GM12872 (cell line): ENCODE measurements around the gene CTIF.

Source experiments
- TF ChIP-seq, protein P1 (sequence below): IDR thresholded peaks from 3 replicates; pipeline ENCODE4 v1.5.1; 2011; ENCODE audit warnings: low read depth, mild to moderate bottlenecking, low read length, moderate library complexity; ENCODE audit not compliant: insufficient read depth

CTIF gene

DNA sequence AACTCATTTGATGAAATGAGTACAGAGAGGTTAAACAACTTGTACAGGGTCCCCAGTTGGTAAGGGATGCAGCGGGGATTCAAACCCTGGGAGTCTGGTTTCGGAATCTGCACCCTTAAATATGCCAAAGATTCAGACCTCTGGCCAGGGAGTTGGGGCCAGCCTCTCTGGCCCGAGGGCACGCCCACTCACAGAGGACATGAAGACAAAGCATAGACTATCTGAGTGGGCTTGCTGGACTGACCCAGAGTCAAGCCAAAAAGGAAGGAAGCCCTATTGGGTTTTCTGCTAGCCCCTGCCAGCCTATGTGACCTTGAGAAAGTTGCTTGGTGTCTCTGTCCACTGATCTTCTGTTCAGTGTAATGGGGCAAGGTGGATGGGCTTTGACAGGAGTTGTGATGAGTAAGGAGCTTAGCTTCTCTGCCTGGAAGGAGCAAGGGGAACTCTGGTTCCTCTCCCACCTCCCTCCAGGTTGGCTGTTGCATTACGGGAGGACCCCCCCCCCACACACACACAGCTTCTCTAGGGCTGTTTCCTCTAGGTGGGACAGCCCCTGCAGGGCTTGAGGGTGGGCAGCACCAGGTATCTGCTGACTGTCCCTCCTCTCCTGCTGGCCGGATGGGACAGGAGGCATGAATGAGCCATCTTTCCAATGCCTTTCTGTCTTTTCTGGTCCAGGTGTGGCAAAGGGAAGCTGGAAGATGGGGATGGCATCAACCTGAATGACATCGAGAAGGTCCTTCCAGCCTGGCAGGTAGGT, 131.3 kb downstream of the CTIF start:
- TF ChIP-seq, protein P1, sequence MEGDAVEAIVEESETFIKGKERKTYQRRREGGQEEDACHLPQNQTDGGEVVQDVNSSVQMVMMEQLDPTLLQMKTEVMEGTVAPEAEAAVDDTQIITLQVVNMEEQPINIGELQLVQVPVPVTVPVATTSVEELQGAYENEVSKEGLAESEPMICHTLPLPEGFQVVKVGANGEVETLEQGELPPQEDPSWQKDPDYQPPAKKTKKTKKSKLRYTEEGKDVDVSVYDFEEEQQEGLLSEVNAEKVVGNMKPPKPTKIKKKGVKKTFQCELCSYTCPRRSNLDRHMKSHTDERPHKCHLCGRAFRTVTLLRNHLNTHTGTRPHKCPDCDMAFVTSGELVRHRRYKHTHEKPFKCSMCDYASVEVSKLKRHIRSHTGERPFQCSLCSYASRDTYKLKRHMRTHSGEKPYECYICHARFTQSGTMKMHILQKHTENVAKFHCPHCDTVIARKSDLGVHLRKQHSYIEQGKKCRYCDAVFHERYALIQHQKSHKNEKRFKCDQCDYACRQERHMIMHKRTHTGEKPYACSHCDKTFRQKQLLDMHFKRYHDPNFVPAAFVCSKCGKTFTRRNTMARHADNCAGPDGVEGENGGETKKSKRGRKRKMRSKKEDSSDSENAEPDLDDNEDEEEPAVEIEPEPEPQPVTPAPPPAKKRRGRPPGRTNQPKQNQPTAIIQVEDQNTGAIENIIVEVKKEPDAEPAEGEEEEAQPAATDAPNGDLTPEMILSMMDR = no peak

DNA sequence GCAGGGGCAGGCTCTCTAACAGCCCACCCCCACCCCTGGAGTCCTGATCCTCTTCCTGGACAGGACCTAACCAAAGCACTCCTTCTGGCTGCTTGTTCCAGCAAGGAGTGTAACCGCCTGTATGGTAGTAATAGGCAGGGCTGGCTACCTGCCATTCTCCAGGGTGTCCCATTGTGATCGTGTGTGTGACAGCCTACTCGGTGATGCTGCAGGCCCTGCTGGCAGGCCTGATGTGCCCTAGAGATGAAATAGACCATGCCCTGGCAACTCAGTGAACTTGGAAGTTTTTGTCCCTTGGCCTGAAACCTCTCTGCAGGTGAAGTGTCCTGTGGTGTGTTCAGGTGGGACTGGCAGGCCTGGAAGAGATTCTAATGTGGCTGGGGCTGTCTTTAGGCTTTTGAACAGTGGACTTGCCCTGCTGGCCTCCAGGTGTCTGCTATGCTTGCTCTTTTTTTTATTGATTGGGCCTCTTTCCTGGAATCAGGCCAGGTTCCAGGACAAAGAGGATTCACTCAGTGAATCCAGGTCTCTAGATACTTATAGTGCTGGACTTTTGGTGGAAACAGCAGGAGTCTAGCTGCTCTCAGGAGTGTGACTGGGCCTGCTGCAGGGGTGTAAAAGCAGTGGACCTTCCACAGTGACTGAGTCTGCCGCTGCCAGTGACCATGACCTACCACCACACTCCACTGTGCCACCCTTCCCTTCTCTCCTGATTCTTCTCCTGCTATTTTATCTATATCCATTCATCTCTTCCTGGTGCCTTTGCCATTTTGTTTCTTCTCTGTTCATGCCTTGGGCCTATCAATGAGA, 132.1 kb downstream of the CTIF start:
- TF ChIP-seq, protein P1 = no peak

- TF ChIP-seq, protein P1 = no peak
These were observed 132.7 kb downstream of the CTIF start for GRCh38 chr18:48671561-48671945.

DNA sequence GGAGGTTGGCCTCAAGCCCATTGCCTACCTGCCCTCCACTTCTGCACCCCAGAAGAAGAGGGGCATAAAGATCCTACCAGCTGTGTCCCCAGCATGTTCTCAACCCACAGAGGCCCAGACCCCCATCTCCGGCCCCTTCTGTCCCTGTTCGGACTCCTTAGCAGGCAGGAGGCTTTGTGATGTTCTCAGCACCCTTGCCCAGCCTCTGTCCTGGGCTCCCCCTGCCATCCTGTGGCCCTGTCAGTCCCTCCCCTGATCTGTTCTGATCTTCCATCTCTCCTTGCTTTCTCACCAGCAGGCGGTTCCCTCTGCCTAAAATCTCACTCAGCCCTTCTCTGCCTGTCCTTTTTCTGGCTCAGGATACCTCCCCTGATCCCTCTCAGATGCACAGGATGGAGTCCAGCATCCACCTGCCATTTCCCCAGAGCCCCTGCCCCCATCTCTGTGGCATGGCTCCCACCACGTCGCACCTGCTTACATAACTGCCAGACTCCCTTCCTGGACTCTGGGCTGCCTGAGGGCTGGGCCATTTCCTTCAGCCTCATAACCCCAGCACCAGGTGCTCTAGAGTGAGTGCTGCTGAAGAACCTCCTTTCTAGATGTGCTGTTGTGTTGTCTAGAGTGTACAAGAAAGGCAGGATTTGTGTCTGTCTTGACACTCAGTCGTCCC, 134.0 kb downstream of the CTIF start:
- TF ChIP-seq, protein P1 = no peak

DNA sequence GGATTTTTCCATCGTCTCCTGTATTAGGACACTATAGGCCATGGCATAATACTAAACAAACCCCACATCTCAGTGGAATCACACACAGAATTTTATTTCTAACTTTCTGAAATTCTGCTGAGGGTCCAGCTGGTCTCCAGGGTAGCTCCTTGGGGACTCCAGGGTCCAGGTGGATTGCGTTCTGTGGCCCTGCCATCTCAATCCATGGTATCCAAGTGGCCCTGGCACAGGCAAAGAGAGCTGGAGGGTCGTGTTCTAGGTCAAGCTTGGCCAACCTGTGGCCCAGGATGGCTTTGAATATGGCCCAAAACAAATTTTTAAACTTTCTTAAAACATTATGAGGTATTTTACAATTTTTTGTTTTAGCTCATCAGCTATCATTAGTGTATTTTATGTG, 134.6 kb downstream of the CTIF start:
- TF ChIP-seq, protein P1 = no peak

- TF ChIP-seq, protein P1 = no peak
These were observed 135.3 kb downstream of the CTIF start for GRCh38 chr18:48673853-48674721.
